Measurements from ENCODE around the gene DNAJC12. TPM values are rescaled to one million over a fixed set of nuclear protein-coding genes. Genes with fewer than 3 reads are reported as not detected.

Gene DNAJC12
- total RNA-seq, 1 experiment from 2014 or later, result 15.5 TPM

- peak; percentile 27 for ATAC-seq
- intact Hi-C loops (cut with micrococcal nuclease), result no loop called here
- Histone ChIP-seq H3K4me1 (ENCODE audit: insufficient read depth, low read length) (no peaks in the 10 kb centered on the region), H3F3A (ENCODE audit: low read length, unreplicated experiment) (no peaks in the 10 kb centered on the region), H3K9me2 (replicated peaks; ENCODE audit: low read length) (no peaks in the 10 kb centered on the region), H3K27me3 (ENCODE audit: low read length) (no peaks in the 10 kb centered on the region), H3K9me3 (ENCODE audit: low read length) (no peaks in the 10 kb centered on the region), H3K4me2 (ENCODE audit: low read length) (no peak overlapping the region), H3K36me3 (ENCODE audit: low read depth, low read length) (no peaks in the 10 kb centered on the region), H4K20me1 (ENCODE audit: low read length) (no peaks in the 10 kb centered on the region), H3K27ac (ENCODE audit: low read length) (no peak overlapping the region), H2AFZ (ENCODE audit: low read length) (no peak overlapping the region), H3K4me3 (ENCODE audit: low read length) (no peak overlapping the region), H3K79me2 (ENCODE audit: low read length) (no peaks in the 10 kb centered on the region), H3K9ac (ENCODE audit: low read length) (no peak overlapping the region)
- TF ChIP-seq CTCF (conservative IDR thresholded peaks at IDR 0.05; ENCODE audit: low read depth, low read length), result no peak
- BruUV-seq (replicated peaks), result no TSS peak
- DNase-seq, result no peak
- POLR2A ChIA-PET (ENCODE audit: unreplicated experiment), result no interaction called here
- CTCF ChIA-PET, result no interaction called here
These were observed 35.0 kb downstream of the DNAJC12 start for GRCh38 chr10:67802767-67803538.

- Histone ChIP-seq H3K27ac (ENCODE audit: low read length) (no peak overlapping the region), H3K79me2 (ENCODE audit: low read length) (no peaks in the 10 kb centered on the region), H4K20me1 (ENCODE audit: low read length) (no peaks in the 10 kb centered on the region), H3K27me3 (ENCODE audit: low read length) (no peaks in the 10 kb centered on the region), H3K4me3 (ENCODE audit: low read length) (no peak overlapping the region), H3K4me2 (ENCODE audit: low read length) (no peak overlapping the region), H3K4me1 (ENCODE audit: insufficient read depth, low read length) (no peaks in the 10 kb centered on the region), H3K9me2 (replicated peaks; ENCODE audit: low read length) (no peaks in the 10 kb centered on the region), H2AFZ (ENCODE audit: low read length) (no peak overlapping the region), H3K36me3 (ENCODE audit: low read depth, low read length) (no peaks in the 10 kb centered on the region), H3F3A (ENCODE audit: low read length, unreplicated experiment) (no peaks in the 10 kb centered on the region), H3K9me3 (ENCODE audit: low read length) (no peaks in the 10 kb centered on the region), H3K9ac (ENCODE audit: low read length) (no peak overlapping the region)
- ATAC-seq (peak; percentile 31), DNase-seq (no peak)
- BruUV-seq (replicated peaks), result no TSS peak
- TF ChIP-seq EZH2 (IDR thresholded peaks at IDR 0.05; ENCODE audit: low read length, unreplicated experiment), result no peak
- TF ChIP-seq CTCF (conservative IDR thresholded peaks at IDR 0.05; ENCODE audit: low read depth, low read length), result no peak
- TF ChIP-seq EZH2phosphoT487 (IDR thresholded peaks at IDR 0.05; ENCODE audit: borderline replicate concordance, low read length), result no peak
- intact Hi-C loops (cut with micrococcal nuclease), result no loop called here
- ChIA-PET POLR2A (ENCODE audit: unreplicated experiment) (no interaction called here), CTCF (no interaction called here)
These were observed 36.9 kb downstream of the DNAJC12 start for GRCh38 chr10:67801118-67801517.

DNA sequence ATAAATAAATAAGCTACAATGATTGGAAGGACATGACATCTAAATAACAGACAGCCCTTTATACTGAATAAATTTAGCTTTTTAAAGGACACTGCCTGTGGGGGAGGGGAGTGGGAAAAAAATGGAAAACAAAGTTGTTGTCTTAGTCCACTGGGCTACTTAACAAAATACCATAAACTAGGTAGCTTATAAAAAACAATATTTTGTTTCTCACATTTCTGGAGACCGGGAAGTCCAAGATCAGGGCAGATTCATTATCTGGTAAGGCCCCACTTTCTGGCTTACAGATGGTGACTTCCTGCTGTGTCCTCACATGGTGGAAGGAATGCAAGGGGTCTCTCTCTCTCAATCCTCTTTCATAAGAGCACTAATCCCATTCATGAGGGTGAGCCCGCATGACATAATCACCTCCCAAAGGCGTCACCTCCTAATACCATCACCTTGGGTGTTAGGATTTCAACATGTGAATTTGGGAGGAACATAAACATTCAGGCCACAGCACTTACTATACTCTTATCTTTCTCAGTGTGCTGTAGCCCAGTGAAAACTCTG is 43.0 kb downstream of the DNAJC12 start:
- no peaks in the 10 kb centered on the region for H4K20me1 ChIP-seq (ENCODE audit: low read length)
- no peaks in the 10 kb centered on the region for H3K27me3 ChIP-seq (ENCODE audit: low read length)
- H3K4me3 ChIP-seq (ENCODE audit: low read length), result no peak overlapping the region
- no peaks in the 10 kb centered on the region for H3K36me3 ChIP-seq (ENCODE audit: low read depth, low read length)
- no peak overlapping the region for H2AFZ ChIP-seq (ENCODE audit: low read length)
- no TSS peak for BruUV-seq (replicated peaks)
- no peaks in the 10 kb centered on the region for H3K9me3 ChIP-seq (ENCODE audit: low read length)
- no peaks in the 10 kb centered on the region for H3K9me2 ChIP-seq (replicated peaks; ENCODE audit: low read length)
- no peak overlapping the region for H3K27ac ChIP-seq (ENCODE audit: low read length)
- ATAC-seq, result no peak
- intact Hi-C loops (cut with micrococcal nuclease), result no loop called here
- no peak for DNase-seq
- ChIA-PET POLR2A (ENCODE audit: unreplicated experiment) (interaction anchor here (0.7 kb wide), 1 partner anchor 20 kb away, joined by 11 read pairs; no protein-coding TSS in a partner anchor), CTCF (interaction anchor here (0.6 kb wide), 1 partner anchor 21 kb away, joined by 4 read pairs; no protein-coding TSS in a partner anchor)
- H3K4me1 ChIP-seq (ENCODE audit: insufficient read depth, low read length), result no peaks in the 10 kb centered on the region
- H3F3A ChIP-seq (ENCODE audit: low read length, unreplicated experiment), result no peaks in the 10 kb centered on the region
- no peak overlapping the region for H3K4me2 ChIP-seq (ENCODE audit: low read length)
- H3K9ac ChIP-seq (ENCODE audit: low read length), result no peak overlapping the region
- TF ChIP-seq CTCF (conservative IDR thresholded peaks at IDR 0.05; ENCODE audit: low read depth, low read length), result no peak
- TF ChIP-seq EZH2 (IDR thresholded peaks at IDR 0.05; ENCODE audit: low read length, unreplicated experiment), result no peak
- TF ChIP-seq EZH2phosphoT487 (IDR thresholded peaks at IDR 0.05; ENCODE audit: borderline replicate concordance, low read length), result no peak
- no peaks in the 10 kb centered on the region for H3K79me2 ChIP-seq (ENCODE audit: low read length)

Measured in PC-3 (cell line).